ENCODE results near the gene PPP4C. TPM values are rescaled to one million over a fixed set of nuclear protein-coding genes. Genes with fewer than 3 reads are reported as not detected.

PPP4C gene
- total RNA-seq, 1 experiment from 2014 or later = 165 TPM

DNA sequence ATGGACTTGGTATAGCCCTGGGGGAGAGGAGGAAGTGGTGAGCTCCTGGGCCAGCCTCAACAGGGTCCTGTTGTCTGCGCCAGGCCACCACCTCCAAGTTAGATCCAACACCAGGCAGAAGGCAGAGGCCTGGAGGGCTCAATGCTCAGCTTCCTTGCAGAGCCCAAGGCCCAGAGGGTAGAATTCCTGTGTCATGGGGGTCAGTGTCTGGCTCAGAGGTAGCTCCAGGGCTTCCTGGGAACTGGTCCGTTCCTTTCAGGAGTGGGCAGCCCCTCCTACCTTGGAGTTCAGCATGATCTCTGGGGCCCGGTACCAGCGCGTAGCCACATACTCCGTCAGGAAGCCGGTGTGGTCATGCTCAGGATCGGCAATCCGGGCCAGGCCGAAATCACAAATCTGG, 42.0 kb downstream of the PPP4C start:
- intact Hi-C loops (cut with micrococcal nuclease) = no loop called here
- H3K9me2 ChIP-seq (ENCODE audit: insufficient read depth) = no peaks in the 10 kb centered on the region
- ChIA-PET CTCF (no interaction called here), RAD21 (ENCODE audit: low non-redundant PET in 1 of 2, low total read pairs in 2 of 2, uncharacterized antibody in 2 of 2, unreplicated experiment in 2 of 2) (no interaction called here), POLR2A (no interaction called here)
- H3K9me3 ChIP-seq (ENCODE audit: control insufficient read depth in 1 of 2, insufficient read depth in 1 of 2, low read depth in 1 of 2, low read length in 2 of 2) = no peaks in the 10 kb centered on the region
- H3K27ac ChIP-seq (ENCODE audit: low read depth, low read length) = no peak overlapping the region
- TF ChIP-seq YY1 (IDR thresholded peaks at IDR 0.05; ENCODE audit: extremely low read depth, insufficient replicate concordance, low read depth, low read length) (no peak), JUND (IDR thresholded peaks at IDR 0.05) (no peak), POLR2A (IDR thresholded peaks at IDR 0.05; ENCODE audit: borderline replicate concordance, extremely low read depth, insufficient read depth, insufficient read length) (no peak), EGR1 (IDR thresholded peaks at IDR 0.05; ENCODE audit: low read depth) (no peak), SRF (IDR thresholded peaks at IDR 0.05; ENCODE audit: low read depth) (no peak), CBX3 (IDR thresholded peaks at IDR 0.05; ENCODE audit: low read depth) (no peak), SP1 (IDR thresholded peaks at IDR 0.05; ENCODE audit: low read depth) (no peak), ZBTB33 (IDR thresholded peaks at IDR 0.05; ENCODE audit: extremely low read depth, insufficient replicate concordance, low read length) (no peak), FOSL1 (IDR thresholded peaks at IDR 0.05; ENCODE audit: low read depth) (no peak), ZNF274 (IDR thresholded peaks at IDR 0.05; ENCODE audit: low read depth, low read length) (no peak), ELF1 (IDR thresholded peaks at IDR 0.05; ENCODE audit: borderline replicate concordance, low read depth) (no peak), ZFX (IDR thresholded peaks at IDR 0.05) (no peak), EZH2 (IDR thresholded peaks at IDR 0.05) (no peak), POLR2AphosphoS5 (IDR thresholded peaks at IDR 0.05; ENCODE audit: low read depth, low read length) (no peak), SIN3A (IDR thresholded peaks at IDR 0.05; ENCODE audit: low read depth) (no peak), CEBPB (IDR thresholded peaks at IDR 0.05; ENCODE audit: low read depth) (no peak), TCF7L2 (IDR thresholded peaks at IDR 0.05; ENCODE audit: borderline replicate concordance, extremely low read depth, insufficient read depth, insufficient read length) (no peak), RAD21 (IDR thresholded peaks at IDR 0.05; ENCODE audit: low read depth) (no peak)
- TF ChIP-seq, protein P1, sequence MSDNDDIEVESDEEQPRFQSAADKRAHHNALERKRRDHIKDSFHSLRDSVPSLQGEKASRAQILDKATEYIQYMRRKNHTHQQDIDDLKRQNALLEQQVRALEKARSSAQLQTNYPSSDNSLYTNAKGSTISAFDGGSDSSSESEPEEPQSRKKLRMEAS (IDR thresholded peaks at IDR 0.05) = no peak
- no peak overlapping the region for H3K4me3 ChIP-seq (replicated peaks in 1 of 2; ENCODE audit: low read depth in 1 of 2, low read length in 2 of 2)
- no peak for DNase-seq (ENCODE audit: low read depth, low spot score)
- H4K20me1 ChIP-seq (ENCODE audit: insufficient read depth) = no peaks in the 10 kb centered on the region
- ATAC-seq = no peak
- no peaks in the 10 kb centered on the region for H3K79me2 ChIP-seq (ENCODE audit: insufficient read depth, low read length)
- H3K4me2 ChIP-seq (ENCODE audit: low read length) = no peak overlapping the region
- H3K9ac ChIP-seq (ENCODE audit: low read length) = no peak overlapping the region
- peaks cover 20 to 32% of the 10 kb centered on the region in 2 experiments for H3K4me1 ChIP-seq (ENCODE audit: control insufficient read depth in 1 of 2, insufficient read depth in 2 of 2, low read length in 2 of 2)
- H2AFZ ChIP-seq (ENCODE audit: low read depth, low read length, poor library complexity, severe bottlenecking) = no peak overlapping the region
- no peaks in the 10 kb centered on the region; a peak in 1 of 4 replicates for H3K36me3 ChIP-seq (ENCODE audit: control insufficient read depth in 1 of 2, insufficient read depth in 2 of 2, low read length in 2 of 2)
- H3K27me3 ChIP-seq (ENCODE audit: insufficient read depth, low read length) = no peaks in the 10 kb centered on the region
- no TSS peak for BruUV-seq (replicated peaks)
